Measurements from ENCODE around the gene ZNF532.

Gene ZNF532

GRCh38 chr18:58937071-58937886, 72.6 kb downstream of the ZNF532 start:
- H3K36me3 ChIP-seq (ENCODE audit: control insufficient read depth in 2 of 2, insufficient read depth in 2 of 2, low read length in 2 of 2): peaks cover 19 to 24% of the 10 kb centered on the region in 2 donors

GRCh38 chr18:58937887-58938267, 73.2 kb downstream of the ZNF532 start:
- no peak overlapping the region for H3K9ac ChIP-seq (ENCODE audit: low read length in 2 of 2)
- peaks cover 19 to 24% of the 10 kb centered on the region in 2 donors for H3K36me3 ChIP-seq (ENCODE audit: control insufficient read depth in 2 of 2, insufficient read depth in 2 of 2, low read length in 2 of 2)
- no peaks in the 10 kb centered on the region for H3K9me3 ChIP-seq (ENCODE audit: control insufficient read depth in 2 of 2, low read length in 2 of 2)
- H3K4me1 ChIP-seq (ENCODE audit: control insufficient read depth, insufficient read depth, low read length): peaks cover 6% of the 10 kb centered on the region
- H3K27me3 ChIP-seq (ENCODE audit: control insufficient read depth in 1 of 2, insufficient read depth in 2 of 2, low read length in 2 of 2): no peaks in the 10 kb centered on the region
- no peak overlapping the region for H3K4me3 ChIP-seq (ENCODE audit: low read length in 2 of 2)
- H3K27ac ChIP-seq (ENCODE audit: low read length): no peak overlapping the region

More at GRCh38 chr18:58937071-58937886, 72.6 kb downstream of the ZNF532 start:
- H3K27me3 ChIP-seq (ENCODE audit: control insufficient read depth in 1 of 2, insufficient read depth in 2 of 2, low read length in 2 of 2): no peaks in the 10 kb centered on the region
- no peaks in the 10 kb centered on the region for H3K9me3 ChIP-seq (ENCODE audit: control insufficient read depth in 2 of 2, low read length in 2 of 2)
- no peak overlapping the region for H3K27ac ChIP-seq (ENCODE audit: low read length)
- H3K4me3 ChIP-seq (ENCODE audit: low read length in 2 of 2): no peak overlapping the region
- no peak overlapping the region for H3K9ac ChIP-seq (ENCODE audit: low read length in 2 of 2)
- H3K4me1 ChIP-seq (ENCODE audit: control insufficient read depth, insufficient read depth, low read length): peaks cover 3% of the 10 kb centered on the region

GRCh38 chr18:58941426-58942099, 76.9 kb downstream of the ZNF532 start:
- Histone ChIP-seq H3K27ac (ENCODE audit: low read length) (no peak overlapping the region), H3K4me1 (ENCODE audit: control insufficient read depth, insufficient read depth, low read length) (peaks cover 6% of the 10 kb centered on the region), H3K9ac (ENCODE audit: low read length in 2 of 2) (no peak overlapping the region), H3K27me3 (ENCODE audit: control insufficient read depth in 1 of 2, insufficient read depth in 2 of 2, low read length in 2 of 2) (no peaks in the 10 kb centered on the region), H3K4me3 (ENCODE audit: low read length in 2 of 2) (no peak overlapping the region), H3K9me3 (ENCODE audit: control insufficient read depth in 2 of 2, low read length in 2 of 2) (no peaks in the 10 kb centered on the region), H3K36me3 (ENCODE audit: control insufficient read depth in 2 of 2, insufficient read depth in 2 of 2, low read length in 2 of 2) (peaks cover 19 to 23% of the 10 kb centered on the region in 2 donors)

- no peaks in the 10 kb centered on the region for H3K27me3 ChIP-seq (ENCODE audit: control insufficient read depth in 1 of 2, insufficient read depth in 2 of 2, low read length in 2 of 2)
- peaks cover 3% of the 10 kb centered on the region for H3K4me1 ChIP-seq (ENCODE audit: control insufficient read depth, insufficient read depth, low read length)
- no peaks in the 10 kb centered on the region for H3K9me3 ChIP-seq (ENCODE audit: control insufficient read depth in 2 of 2, low read length in 2 of 2)
- peaks cover 13 to 28% of the 10 kb centered on the region in 2 donors for H3K36me3 ChIP-seq (ENCODE audit: control insufficient read depth in 2 of 2, insufficient read depth in 2 of 2, low read length in 2 of 2)
- H3K27ac ChIP-seq (ENCODE audit: low read length): no peak overlapping the region
- H3K4me3 ChIP-seq (ENCODE audit: low read length in 2 of 2): no peak overlapping the region
- no peak overlapping the region for H3K9ac ChIP-seq (ENCODE audit: low read length in 2 of 2)
Observed at GRCh38 chr18:58943896-58944295, 79.2 kb downstream of the ZNF532 start.

- no peak overlapping the region for H3K9ac ChIP-seq (ENCODE audit: low read length in 2 of 2)
- peaks cover 2 to 20% of the 10 kb centered on the region in 2 donors for H3K36me3 ChIP-seq (ENCODE audit: control insufficient read depth in 2 of 2, insufficient read depth in 2 of 2, low read length in 2 of 2)
- H3K27me3 ChIP-seq (ENCODE audit: control insufficient read depth in 1 of 2, insufficient read depth in 2 of 2, low read length in 2 of 2): no peaks in the 10 kb centered on the region
- no peak overlapping the region for H3K27ac ChIP-seq (ENCODE audit: low read length)
- peaks cover 3% of the 10 kb centered on the region for H3K4me1 ChIP-seq (ENCODE audit: control insufficient read depth, insufficient read depth, low read length)
- H3K9me3 ChIP-seq (ENCODE audit: control insufficient read depth in 2 of 2, low read length in 2 of 2): no peaks in the 10 kb centered on the region
- H3K4me3 ChIP-seq (ENCODE audit: low read length in 2 of 2): no peak overlapping the region
Observed at GRCh38 chr18:58947136-58947732, 82.6 kb downstream of the ZNF532 start.

- H3K36me3 ChIP-seq (ENCODE audit: control insufficient read depth in 2 of 2, insufficient read depth in 2 of 2, low read length in 2 of 2): peaks cover 6 to 20% of the 10 kb centered on the region in 2 donors
- no peaks in the 10 kb centered on the region for H3K4me1 ChIP-seq (ENCODE audit: control insufficient read depth, insufficient read depth, low read length)
- H3K4me3 ChIP-seq (ENCODE audit: low read length in 2 of 2): no peak overlapping the region
- H3K9ac ChIP-seq (ENCODE audit: low read length in 2 of 2): no peak overlapping the region
- no peak overlapping the region for H3K27ac ChIP-seq (ENCODE audit: low read length)
- no peaks in the 10 kb centered on the region for H3K27me3 ChIP-seq (ENCODE audit: control insufficient read depth in 1 of 2, insufficient read depth in 2 of 2, low read length in 2 of 2)
- H3K9me3 ChIP-seq (ENCODE audit: control insufficient read depth in 2 of 2, low read length in 2 of 2): no peaks in the 10 kb centered on the region
Observed at GRCh38 chr18:58949031-58949430, 84.4 kb downstream of the ZNF532 start.

GRCh38 chr18:58951986-58952702, 87.5 kb downstream of the ZNF532 start:
- Histone ChIP-seq H3K4me1 (ENCODE audit: control insufficient read depth, insufficient read depth, low read length) (no peaks in the 10 kb centered on the region), H3K27ac (ENCODE audit: low read length) (no peak overlapping the region), H3K9me3 (ENCODE audit: control insufficient read depth in 2 of 2, low read length in 2 of 2) (no peaks in the 10 kb centered on the region), H3K4me3 (ENCODE audit: low read length in 2 of 2) (no peak overlapping the region), H3K9ac (ENCODE audit: low read length in 2 of 2) (no peak overlapping the region), H3K36me3 (ENCODE audit: control insufficient read depth in 2 of 2, insufficient read depth in 2 of 2, low read length in 2 of 2) (peaks cover 15 to 16% of the 10 kb centered on the region in 2 donors), H3K27me3 (ENCODE audit: control insufficient read depth in 1 of 2, insufficient read depth in 2 of 2, low read length in 2 of 2) (no peaks in the 10 kb centered on the region)

- H3K9ac ChIP-seq (ENCODE audit: low read length in 2 of 2): no peak overlapping the region
- H3K4me3 ChIP-seq (ENCODE audit: low read length in 2 of 2): no peak overlapping the region
- H3K27ac ChIP-seq (ENCODE audit: low read length): no peak overlapping the region
- H3K36me3 ChIP-seq (ENCODE audit: control insufficient read depth in 2 of 2, insufficient read depth in 2 of 2, low read length in 2 of 2): peaks cover 15 to 16% of the 10 kb centered on the region in 2 donors
- no peaks in the 10 kb centered on the region for H3K9me3 ChIP-seq (ENCODE audit: control insufficient read depth in 2 of 2, low read length in 2 of 2)
- no peaks in the 10 kb centered on the region for H3K27me3 ChIP-seq (ENCODE audit: control insufficient read depth in 1 of 2, insufficient read depth in 2 of 2, low read length in 2 of 2)
- H3K4me1 ChIP-seq (ENCODE audit: control insufficient read depth, insufficient read depth, low read length): no peaks in the 10 kb centered on the region
Observed at GRCh38 chr18:58952858-58953257, 88.2 kb downstream of the ZNF532 start.

GRCh38 chr18:58953627-58954026, 89.0 kb downstream of the ZNF532 start:
- no peaks in the 10 kb centered on the region for H3K9me3 ChIP-seq (ENCODE audit: control insufficient read depth in 2 of 2, low read length in 2 of 2)
- no peaks in the 10 kb centered on the region for H3K27me3 ChIP-seq (ENCODE audit: control insufficient read depth in 1 of 2, insufficient read depth in 2 of 2, low read length in 2 of 2)
- H3K36me3 ChIP-seq (ENCODE audit: control insufficient read depth in 2 of 2, insufficient read depth in 2 of 2, low read length in 2 of 2): peaks cover 11 to 16% of the 10 kb centered on the region in 2 donors
- no peaks in the 10 kb centered on the region for H3K4me1 ChIP-seq (ENCODE audit: control insufficient read depth, insufficient read depth, low read length)
- no peak overlapping the region for H3K4me3 ChIP-seq (ENCODE audit: low read length in 2 of 2)
- no peak overlapping the region for H3K27ac ChIP-seq (ENCODE audit: low read length)
- H3K9ac ChIP-seq (ENCODE audit: low read length in 2 of 2): no peak overlapping the region

- H3K9ac ChIP-seq (ENCODE audit: low read length in 2 of 2): no peak overlapping the region
- H3K9me3 ChIP-seq (ENCODE audit: control insufficient read depth in 2 of 2, low read length in 2 of 2): no peaks in the 10 kb centered on the region
- H3K36me3 ChIP-seq (ENCODE audit: control insufficient read depth in 2 of 2, insufficient read depth in 2 of 2, low read length in 2 of 2): peaks cover 11 to 16% of the 10 kb centered on the region in 2 donors
- H3K4me1 ChIP-seq (ENCODE audit: control insufficient read depth, insufficient read depth, low read length): no peaks in the 10 kb centered on the region
- H3K4me3 ChIP-seq (ENCODE audit: low read length in 2 of 2): no peak overlapping the region
- H3K27ac ChIP-seq (ENCODE audit: low read length): no peak overlapping the region
- no peaks in the 10 kb centered on the region for H3K27me3 ChIP-seq (ENCODE audit: control insufficient read depth in 1 of 2, insufficient read depth in 2 of 2, low read length in 2 of 2)
Observed at GRCh38 chr18:58955001-58955400, 90.3 kb downstream of the ZNF532 start.
